ENCODE data around the gene GABRG3. TPM values are rescaled to one million over a fixed set of nuclear protein-coding genes. Genes with fewer than 3 reads are reported as not detected.

Gene GABRG3
- total RNA-seq, 3 donors from 2014 or later (not counting 1 experiment from before 2014, with no cell fraction given): not detected

DNA sequence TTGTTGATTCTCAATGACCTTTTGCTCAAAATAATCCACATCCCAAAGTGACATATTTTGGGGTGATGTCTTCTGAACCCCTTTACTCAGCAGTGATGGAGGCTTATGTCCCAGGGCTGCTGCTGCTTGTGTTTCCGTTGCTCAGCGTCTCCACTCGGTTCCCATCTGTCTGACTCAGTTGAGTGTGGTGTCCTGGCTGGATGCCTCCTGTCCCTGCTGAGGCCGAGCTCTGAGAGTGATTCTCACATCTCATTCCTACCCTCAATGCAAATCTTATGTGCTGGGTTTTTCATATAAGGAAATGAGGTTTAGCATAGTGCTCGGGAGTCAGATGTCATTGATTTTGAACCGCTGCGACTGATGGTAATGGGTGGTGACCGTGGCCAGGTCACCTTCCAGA, 247.4 kb downstream of the GABRG3 start:
- Mint-ChIP-seq H3K27ac (no peak overlapping the region), H3K27me3 (ENCODE audit: low read depth in 2 of 2) (no peaks in the 10 kb centered on the region), H3K9me3 (peaks cover 2 to 16% of the 10 kb centered on the region in 2 donors), H3K4me3 (no peak overlapping the region), H3K4me1 (no peaks in the 10 kb centered on the region), H3K36me3 (no peaks in the 10 kb centered on the region)
- Histone ChIP-seq H3K4me3 (ENCODE audit: low read length) (no peak overlapping the region), H3K27me3 (ENCODE audit: control insufficient read depth, insufficient read depth, low read length) (no peaks in the 10 kb centered on the region), H3K9me3 (ENCODE audit: control insufficient read depth, insufficient read depth, low read length) (peaks cover 10% of the 10 kb centered on the region), H3K27ac (ENCODE audit: low read length) (no peak overlapping the region), H3K36me3 (ENCODE audit: control insufficient read depth, insufficient read depth, low read length) (no peaks in the 10 kb centered on the region), H3K4me1 (ENCODE audit: control insufficient read depth, insufficient read depth, low read length) (no peaks in the 10 kb centered on the region)
- WGBS (ENCODE audit: insufficient coverage): 81% methylated on average over 4 of the region's 8 CpGs
- TF ChIP-seq, protein P1, sequence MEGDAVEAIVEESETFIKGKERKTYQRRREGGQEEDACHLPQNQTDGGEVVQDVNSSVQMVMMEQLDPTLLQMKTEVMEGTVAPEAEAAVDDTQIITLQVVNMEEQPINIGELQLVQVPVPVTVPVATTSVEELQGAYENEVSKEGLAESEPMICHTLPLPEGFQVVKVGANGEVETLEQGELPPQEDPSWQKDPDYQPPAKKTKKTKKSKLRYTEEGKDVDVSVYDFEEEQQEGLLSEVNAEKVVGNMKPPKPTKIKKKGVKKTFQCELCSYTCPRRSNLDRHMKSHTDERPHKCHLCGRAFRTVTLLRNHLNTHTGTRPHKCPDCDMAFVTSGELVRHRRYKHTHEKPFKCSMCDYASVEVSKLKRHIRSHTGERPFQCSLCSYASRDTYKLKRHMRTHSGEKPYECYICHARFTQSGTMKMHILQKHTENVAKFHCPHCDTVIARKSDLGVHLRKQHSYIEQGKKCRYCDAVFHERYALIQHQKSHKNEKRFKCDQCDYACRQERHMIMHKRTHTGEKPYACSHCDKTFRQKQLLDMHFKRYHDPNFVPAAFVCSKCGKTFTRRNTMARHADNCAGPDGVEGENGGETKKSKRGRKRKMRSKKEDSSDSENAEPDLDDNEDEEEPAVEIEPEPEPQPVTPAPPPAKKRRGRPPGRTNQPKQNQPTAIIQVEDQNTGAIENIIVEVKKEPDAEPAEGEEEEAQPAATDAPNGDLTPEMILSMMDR (IDR thresholded peaks at IDR 0.05): no peak
- ATAC-seq (no peak), DNase-seq (no peak)
- intact Hi-C loops (cut with micrococcal nuclease): no loop called here

DNA sequence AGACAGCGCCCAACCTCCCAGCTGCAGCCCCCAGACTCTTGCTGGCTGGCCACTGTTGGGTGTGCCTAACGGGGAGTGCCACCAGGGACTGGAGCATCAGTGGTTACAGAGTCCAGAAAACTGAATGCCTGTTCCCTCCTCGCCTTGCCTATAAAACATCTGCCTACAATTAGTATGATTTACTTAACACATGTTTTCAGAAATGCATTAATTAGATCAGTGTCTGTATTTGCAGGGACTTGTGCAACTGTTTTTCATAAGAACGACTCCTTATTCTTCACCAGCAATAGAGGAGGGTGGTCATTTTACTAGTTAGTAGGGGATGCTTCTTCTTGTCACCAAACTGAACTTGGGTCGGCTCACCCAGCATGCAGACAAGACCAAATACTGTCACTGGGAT, 248.7 kb downstream of the GABRG3 start:
- ATAC-seq (no peak), DNase-seq (no peak)
- Mint-ChIP-seq H3K4me1 (no peaks in the 10 kb centered on the region), H3K27me3 (ENCODE audit: low read depth in 2 of 2) (no peaks in the 10 kb centered on the region), H3K9me3 (peaks cover 2 to 16% of the 10 kb centered on the region in 2 donors), H3K4me3 (no peak overlapping the region), H3K36me3 (no peaks in the 10 kb centered on the region), H3K27ac (no peak overlapping the region)
- intact Hi-C loops (cut with micrococcal nuclease): no loop called here
- Histone ChIP-seq H3K27ac (ENCODE audit: low read length) (no peak overlapping the region), H3K9me3 (ENCODE audit: control insufficient read depth, insufficient read depth, low read length) (peaks cover 10% of the 10 kb centered on the region), H3K4me1 (ENCODE audit: control insufficient read depth, insufficient read depth, low read length) (no peaks in the 10 kb centered on the region), H3K4me3 (ENCODE audit: low read length) (no peak overlapping the region), H3K36me3 (ENCODE audit: control insufficient read depth, insufficient read depth, low read length) (no peaks in the 10 kb centered on the region), H3K27me3 (ENCODE audit: control insufficient read depth, insufficient read depth, low read length) (no peaks in the 10 kb centered on the region)
- WGBS (ENCODE audit: insufficient coverage): 88% methylated on average over 3 of the region's 5 CpGs
- TF ChIP-seq, protein P1 (IDR thresholded peaks at IDR 0.05): no peak

DNA sequence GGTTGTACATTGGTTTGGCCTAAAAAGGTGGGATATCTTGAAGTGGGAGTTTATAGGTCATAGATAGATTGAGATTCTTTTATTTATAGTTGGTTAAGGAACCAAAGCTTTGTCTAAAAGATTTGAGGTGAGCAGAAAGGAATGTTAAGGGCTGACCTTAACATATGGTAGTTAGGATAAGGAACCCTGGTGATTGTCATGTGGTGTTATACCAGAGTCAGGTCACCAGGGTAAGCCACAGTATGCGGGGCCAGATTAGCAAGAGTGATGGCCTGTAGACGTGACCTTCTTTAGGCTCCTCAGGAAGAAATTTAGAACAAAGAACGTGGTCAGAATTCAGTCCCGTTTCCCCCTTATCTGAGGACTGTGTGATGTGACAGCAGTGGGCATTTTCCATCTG, 249.2 kb downstream of the GABRG3 start:
- Histone ChIP-seq H3K4me1 (ENCODE audit: control insufficient read depth, insufficient read depth, low read length) (no peaks in the 10 kb centered on the region), H3K4me3 (ENCODE audit: low read length) (no peak overlapping the region), H3K36me3 (ENCODE audit: control insufficient read depth, insufficient read depth, low read length) (no peaks in the 10 kb centered on the region), H3K27ac (ENCODE audit: low read length) (no peak overlapping the region), H3K9me3 (ENCODE audit: control insufficient read depth, insufficient read depth, low read length) (peaks cover 10% of the 10 kb centered on the region), H3K27me3 (ENCODE audit: control insufficient read depth, insufficient read depth, low read length) (no peaks in the 10 kb centered on the region)
- Mint-ChIP-seq H3K27ac (no peak overlapping the region), H3K4me3 (no peak overlapping the region), H3K4me1 (no peaks in the 10 kb centered on the region), H3K27me3 (ENCODE audit: low read depth in 2 of 2) (no peaks in the 10 kb centered on the region), H3K9me3 (peaks cover 2 to 16% of the 10 kb centered on the region in 2 donors), H3K36me3 (no peaks in the 10 kb centered on the region)
- intact Hi-C loops (cut with micrococcal nuclease): no loop called here
- TF ChIP-seq, protein P1 (IDR thresholded peaks at IDR 0.05): no peak
- no peak for DNase-seq
- WGBS (ENCODE audit: insufficient coverage): 59% methylated on average over 4 of the region's 4 CpGs
- ATAC-seq: no peak

DNA sequence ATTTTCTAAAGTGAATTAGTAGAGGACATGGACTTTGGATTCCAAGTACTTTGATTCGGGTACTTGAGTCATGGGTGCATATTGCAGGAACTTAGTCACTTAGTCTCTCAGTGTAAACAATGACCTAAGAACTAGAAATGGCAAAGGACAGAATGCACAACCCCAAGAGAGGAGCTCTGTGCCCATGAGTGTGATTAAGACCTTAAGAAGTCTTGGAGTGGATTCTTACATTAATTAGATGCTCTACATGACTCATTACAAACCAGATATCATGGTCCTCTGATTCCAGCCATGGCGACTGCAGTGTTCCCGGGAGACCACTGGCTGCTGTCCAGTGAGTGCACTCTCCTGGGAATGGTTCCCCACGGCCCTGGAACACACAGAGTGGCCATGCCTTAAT, 251.5 kb downstream of the GABRG3 start:
- no peaks in the 10 kb centered on the region for H3K27me3 Mint-ChIP-seq (ENCODE audit: low read depth in 2 of 2)
- H3K4me3 Mint-ChIP-seq: no peak overlapping the region
- WGBS (ENCODE audit: insufficient coverage): 79% methylated on average over 4 of the region's 4 CpGs
- TF ChIP-seq, protein P1 (IDR thresholded peaks at IDR 0.05): no peak
- no peak overlapping the region for H3K4me3 ChIP-seq (ENCODE audit: low read length)
- no peak overlapping the region for H3K27ac Mint-ChIP-seq
- H3K9me3 Mint-ChIP-seq: peaks cover 0 to 10% of the 10 kb centered on the region in 2 donors
- H3K27me3 ChIP-seq (ENCODE audit: control insufficient read depth, insufficient read depth, low read length): no peaks in the 10 kb centered on the region
- intact Hi-C loops (cut with micrococcal nuclease): no loop called here
- DNase-seq (no peak), ATAC-seq (no peak)
- peaks cover 18% of the 10 kb centered on the region for H3K9me3 ChIP-seq (ENCODE audit: control insufficient read depth, insufficient read depth, low read length)
- H3K36me3 Mint-ChIP-seq: no peaks in the 10 kb centered on the region
- no peak overlapping the region for H3K27ac ChIP-seq (ENCODE audit: low read length)
- no peaks in the 10 kb centered on the region for H3K4me1 ChIP-seq (ENCODE audit: control insufficient read depth, insufficient read depth, low read length)
- no peaks in the 10 kb centered on the region for H3K4me1 Mint-ChIP-seq
- no peaks in the 10 kb centered on the region for H3K36me3 ChIP-seq (ENCODE audit: control insufficient read depth, insufficient read depth, low read length)
